GM23338 (cell line): ENCODE measurements around the gene TLNRD1. TPM values are rescaled to one million over a fixed set of nuclear protein-coding genes. Genes with fewer than 3 reads are reported as not detected.
A peak's percentile ranks its signal among the peaks of the same experiment; 100 is the strongest.

Experiments used
- ATAC-seq: fragments of 200-7000 bp; cut with Tn5 transposase; 3 replicates; pipeline ENCODE4 v1.9.1; 2020
- DNase-seq: peaks from one replicate; pipeline ENCODE4 v3.0.0-alpha.2; 2015; ENCODE audit warnings: low spot score
- H2AFZ ChIP-seq: fragments of 200-600 bp; sonication (generic); 2 replicates; pipeline ENCODE4 v1.8.0; 2016; ENCODE audit warnings: antibody characterized with exemption, mild to moderate bottlenecking, moderate library complexity
- H3F3A ChIP-seq: fragments of 200-600 bp; sonication (generic); replicated peaks from 2 replicates; pipeline ENCODE4 v1.8.0; 2017; ENCODE audit warnings: antibody characterized with exemption, mixed run types, low read depth
- H3K27ac ChIP-seq: fragments of 200-600 bp; sonication (generic); 2 replicates; pipeline ENCODE4 v1.6.1; 2016; ENCODE audit warnings: low read depth
- H3K27me3 ChIP-seq: fragments of 200-600 bp; sonication (generic); 2 replicates; pipeline ENCODE4 v1.8.0; 2016; ENCODE audit warnings: mild to moderate bottlenecking, mixed run types, moderate library complexity; ENCODE audit not compliant: insufficient read depth
- H3K36me3 ChIP-seq: fragments of 200-600 bp; sonication (generic); 2 replicates; pipeline ENCODE4 v1.8.0; 2016; ENCODE audit warnings: mild to moderate bottlenecking; ENCODE audit not compliant: insufficient read depth
- H3K4me1 ChIP-seq: fragments of 200-600 bp; sonication (generic); 2 replicates; pipeline ENCODE4 v1.8.0; 2016; ENCODE audit warnings: mild to moderate bottlenecking, moderate library complexity; ENCODE audit not compliant: insufficient read depth
- H3K4me2 ChIP-seq: fragments of 200-600 bp; sonication (generic); 2 replicates; pipeline ENCODE4 v1.7.1; 2017; ENCODE audit warnings: mixed run types
- H3K4me3 ChIP-seq: fragments of 200-600 bp; sonication (generic); 2 replicates; pipeline ENCODE4 v1.6.1; 2016; ENCODE audit warnings: mixed run types
- H3K79me2 ChIP-seq: fragments of 200-600 bp; sonication (generic); replicated peaks from 2 replicates; pipeline ENCODE4 v1.8.0; 2017; ENCODE audit warnings: mild to moderate bottlenecking; ENCODE audit not compliant: insufficient read depth
- H3K9me2 ChIP-seq: fragments of 200-600 bp; sonication (generic); 2 replicates; pipeline ENCODE4 v1.8.0; 2017; ENCODE audit not compliant: insufficient read depth
- H4K20me1 ChIP-seq: fragments of 200-600 bp; sonication (generic); replicated peaks from 2 replicates; pipeline ENCODE4 v1.8.0; 2017; ENCODE audit warnings: mild to moderate bottlenecking; ENCODE audit not compliant: insufficient read depth
- H3K27ac Mint-ChIP-seq: 2 replicates; pipeline ENCODE4 v1.8.0; 2020; ENCODE audit warnings: inconsistent platforms, mild to moderate bottlenecking, moderate library complexity, mixed read lengths
- H3K27me3 Mint-ChIP-seq: 3 replicates; pipeline ENCODE4 v1.8.0; 2022; ENCODE audit warnings: low read depth, mild to moderate bottlenecking, moderate library complexity, mixed read lengths, inconsistent platforms; ENCODE audit not compliant: insufficient read depth, poor library complexity
- H3K36me3 Mint-ChIP-seq: 3 replicates; pipeline ENCODE4 v1.8.0; 2021; ENCODE audit warnings: low read depth, mild to moderate bottlenecking, inconsistent platforms, moderate library complexity, mixed read lengths
- H3K4me1 Mint-ChIP-seq: 3 replicates; pipeline ENCODE4 v1.8.0; 2020; ENCODE audit warnings: mild to moderate bottlenecking, inconsistent platforms, mixed read lengths
- H3K4me3 Mint-ChIP-seq: 3 replicates; pipeline ENCODE4 v1.8.0; 2021; ENCODE audit warnings: moderate library complexity, mild to moderate bottlenecking, inconsistent platforms, mixed read lengths
- H3K9me3 Mint-ChIP-seq: 3 replicates; pipeline ENCODE4 v1.8.0; 2020; ENCODE audit warnings: moderate library complexity, mild to moderate bottlenecking, inconsistent platforms, mixed read lengths
- CREB1 ChIP-seq: fragments of 250-450 bp; sonication (Bioruptor Pico); IDR thresholded peaks from 2 replicates; pipeline ENCODE4 v1.5.0; 2020; ENCODE audit warnings: low read depth, mild to moderate bottlenecking, moderate library complexity
- EZH2 ChIP-seq: fragments of 200-600 bp; sonication (generic); IDR thresholded peaks from one replicate; pipeline ENCODE4 v1.8.0; 2017; ENCODE audit warnings: antibody characterized with exemption, mild to moderate bottlenecking, low read depth; ENCODE audit not compliant: unreplicated experiment
- EZH2phosphoT487 ChIP-seq: fragments of 200-600 bp; sonication (generic); IDR thresholded peaks from one replicate; pipeline ENCODE4 v1.8.1; 2018; ENCODE audit warnings: antibody characterized with exemption; ENCODE audit not compliant: unreplicated experiment
- JUNB ChIP-seq: IDR thresholded peaks from one replicate; pipeline ENCODE4 v1.6.1; 2016; ENCODE audit warnings: antibody characterized with exemption; ENCODE audit not compliant: unreplicated experiment
- POLR2AphosphoS5 ChIP-seq: IDR thresholded peaks from 2 replicates; pipeline ENCODE4 v1.6.1; 2016; ENCODE audit warnings: antibody characterized with exemption, low read depth
- STAT1 ChIP-seq: IDR thresholded peaks from one replicate; pipeline ENCODE4 v1.6.1; 2016; ENCODE audit warnings: antibody characterized with exemption; ENCODE audit not compliant: unreplicated experiment
- ZNF114 ChIP-seq: fragments of 250-450 bp; sonication (Bioruptor Pico); IDR thresholded peaks from 2 replicates; pipeline ENCODE4 v1.5.0; 2020; ENCODE audit warnings: mild to moderate bottlenecking, moderate library complexity
- polyA plus RNA-seq: library from polyadenylated mRNA; unstranded; fragments of >200 nt; fragmentation: Nextera tagmentation; extraction: Ambion mirVana; gene quantifications from 2 replicates; pipeline ENCODE4 v1.2.1, GENCODE V29; 2016
- total RNA-seq: library from RNA; depleted of rRNA; stranded (reverse); fragments of >200 nt; shearing (Covaris generic); gene quantifications from 2 replicates; pipeline ENCODE4 v1.2.3, GENCODE V29; 2014
- TF ChIP-seq, protein P1 (sequence below): fragments of 250-450 bp; sonication (Bioruptor Pico); IDR thresholded peaks from 2 replicates; pipeline ENCODE4 v1.5.0; 2020; ENCODE audit warnings: mild to moderate bottlenecking, moderate library complexity
- TF ChIP-seq, protein P2 (sequence below): IDR thresholded peaks from one replicate; pipeline ENCODE4 v1.6.1; 2018; ENCODE audit warnings: antibody characterized with exemption; ENCODE audit not compliant: unreplicated experiment
- TF ChIP-seq, protein P3 (sequence below), 2 experiments: fragments of 200-600 bp in 1 of 2; sonication (generic) in 1 of 2; conservative IDR thresholded peaks; 2 replicates each; pipeline versions ENCODE4 v1.5.1 to v1.6.1; 2016 to 2017; ENCODE audit warnings: antibody characterized with exemption in 2 of 2, low read depth in 2 of 2, mild to moderate bottlenecking in 2 of 2, moderate library complexity in 1 of 2

Gene TLNRD1
- total and polyA plus RNA-seq, 2 experiments from 2014 or later = 6.7 to 27.3 TPM

DNA sequence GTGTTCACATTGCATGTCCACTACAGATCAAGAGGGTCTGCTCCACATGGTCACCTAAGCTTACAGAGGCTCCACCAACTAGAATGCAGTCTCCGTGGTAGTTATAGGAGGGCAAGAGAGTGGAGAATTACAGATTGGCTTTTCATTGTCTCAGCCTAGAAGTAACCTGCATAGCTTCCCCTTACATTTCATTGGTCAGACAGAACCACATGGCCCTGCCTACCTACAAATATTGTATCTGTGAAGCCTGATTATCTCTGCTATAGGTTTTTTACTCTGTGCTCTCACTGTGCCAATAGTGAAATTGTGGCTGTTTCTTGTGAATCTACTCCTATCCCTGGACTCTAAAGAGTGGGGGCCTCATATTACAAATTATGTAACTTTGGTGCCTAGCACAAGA lies 2.5 kb upstream of the TLNRD1 start (continued):
- TF ChIP-seq, protein P1, sequence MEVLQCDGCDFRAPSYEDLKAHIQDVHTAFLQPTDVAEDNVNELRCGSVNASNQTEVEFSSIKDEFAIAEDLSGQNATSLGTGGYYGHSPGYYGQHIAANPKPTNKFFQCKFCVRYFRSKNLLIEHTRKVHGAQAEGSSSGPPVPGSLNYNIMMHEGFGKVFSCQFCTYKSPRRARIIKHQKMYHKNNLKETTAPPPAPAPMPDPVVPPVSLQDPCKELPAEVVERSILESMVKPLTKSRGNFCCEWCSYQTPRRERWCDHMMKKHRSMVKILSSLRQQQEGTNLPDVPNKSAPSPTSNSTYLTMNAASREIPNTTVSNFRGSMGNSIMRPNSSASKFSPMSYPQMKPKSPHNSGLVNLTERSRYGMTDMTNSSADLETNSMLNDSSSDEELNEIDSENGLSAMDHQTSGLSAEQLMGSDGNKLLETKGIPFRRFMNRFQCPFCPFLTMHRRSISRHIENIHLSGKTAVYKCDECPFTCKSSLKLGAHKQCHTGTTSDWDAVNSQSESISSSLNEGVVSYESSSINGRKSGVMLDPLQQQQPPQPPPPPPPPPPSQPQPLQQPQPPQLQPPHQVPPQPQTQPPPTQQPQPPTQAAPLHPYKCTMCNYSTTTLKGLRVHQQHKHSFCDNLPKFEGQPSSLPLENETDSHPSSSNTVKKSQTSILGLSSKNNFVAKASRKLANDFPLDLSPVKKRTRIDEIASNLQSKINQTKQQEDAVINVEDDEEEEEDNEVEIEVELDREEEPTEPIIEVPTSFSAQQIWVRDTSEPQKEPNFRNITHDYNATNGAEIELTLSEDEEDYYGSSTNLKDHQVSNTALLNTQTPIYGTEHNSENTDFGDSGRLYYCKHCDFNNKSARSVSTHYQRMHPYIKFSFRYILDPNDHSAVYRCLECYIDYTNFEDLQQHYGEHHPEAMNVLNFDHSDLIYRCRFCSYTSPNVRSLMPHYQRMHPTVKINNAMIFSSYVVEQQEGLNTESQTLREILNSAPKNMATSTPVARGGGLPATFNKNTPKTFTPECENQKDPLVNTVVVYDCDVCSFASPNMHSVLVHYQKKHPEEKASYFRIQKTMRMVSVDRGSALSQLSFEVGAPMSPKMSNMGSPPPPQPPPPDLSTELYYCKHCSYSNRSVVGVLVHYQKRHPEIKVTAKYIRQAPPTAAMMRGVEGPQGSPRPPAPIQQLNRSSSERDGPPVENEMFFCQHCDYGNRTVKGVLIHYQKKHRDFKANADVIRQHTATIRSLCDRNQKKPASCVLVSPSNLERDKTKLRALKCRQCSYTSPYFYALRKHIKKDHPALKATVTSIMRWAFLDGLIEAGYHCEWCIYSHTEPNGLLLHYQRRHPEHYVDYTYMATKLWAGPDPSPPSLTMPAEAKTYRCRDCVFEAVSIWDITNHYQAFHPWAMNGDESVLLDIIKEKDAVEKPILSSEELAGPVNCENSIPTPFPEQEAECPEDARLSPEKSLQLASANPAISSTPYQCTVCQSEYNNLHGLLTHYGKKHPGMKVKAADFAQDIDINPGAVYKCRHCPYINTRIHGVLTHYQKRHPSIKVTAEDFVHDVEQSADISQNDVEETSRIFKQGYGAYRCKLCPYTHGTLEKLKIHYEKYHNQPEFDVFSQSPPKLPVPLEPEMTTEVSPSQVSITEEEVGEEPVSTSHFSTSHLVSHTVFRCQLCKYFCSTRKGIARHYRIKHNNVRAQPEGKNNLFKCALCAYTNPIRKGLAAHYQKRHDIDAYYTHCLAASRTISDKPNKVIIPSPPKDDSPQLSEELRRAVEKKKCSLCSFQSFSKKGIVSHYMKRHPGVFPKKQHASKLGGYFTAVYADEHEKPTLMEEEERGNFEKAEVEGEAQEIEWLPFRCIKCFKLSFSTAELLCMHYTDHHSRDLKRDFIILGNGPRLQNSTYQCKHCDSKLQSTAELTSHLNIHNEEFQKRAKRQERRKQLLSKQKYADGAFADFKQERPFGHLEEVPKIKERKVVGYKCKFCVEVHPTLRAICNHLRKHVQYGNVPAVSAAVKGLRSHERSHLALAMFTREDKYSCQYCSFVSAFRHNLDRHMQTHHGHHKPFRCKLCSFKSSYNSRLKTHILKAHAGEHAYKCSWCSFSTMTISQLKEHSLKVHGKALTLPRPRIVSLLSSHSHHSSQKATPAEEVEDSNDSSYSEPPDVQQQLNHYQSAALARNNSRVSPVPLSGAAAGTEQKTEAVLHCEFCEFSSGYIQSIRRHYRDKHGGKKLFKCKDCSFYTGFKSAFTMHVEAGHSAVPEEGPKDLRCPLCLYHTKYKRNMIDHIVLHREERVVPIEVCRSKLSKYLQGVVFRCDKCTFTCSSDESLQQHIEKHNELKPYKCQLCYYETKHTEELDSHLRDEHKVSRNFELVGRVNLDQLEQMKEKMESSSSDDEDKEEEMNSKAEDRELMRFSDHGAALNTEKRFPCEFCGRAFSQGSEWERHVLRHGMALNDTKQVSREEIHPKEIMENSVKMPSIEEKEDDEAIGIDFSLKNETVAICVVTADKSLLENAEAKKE (CRISPR knock-in tag) = no peak
- TF ChIP-seq JUNB (no peak), EZH2 (no peak), POLR2AphosphoS5 (no peak)

DNA sequence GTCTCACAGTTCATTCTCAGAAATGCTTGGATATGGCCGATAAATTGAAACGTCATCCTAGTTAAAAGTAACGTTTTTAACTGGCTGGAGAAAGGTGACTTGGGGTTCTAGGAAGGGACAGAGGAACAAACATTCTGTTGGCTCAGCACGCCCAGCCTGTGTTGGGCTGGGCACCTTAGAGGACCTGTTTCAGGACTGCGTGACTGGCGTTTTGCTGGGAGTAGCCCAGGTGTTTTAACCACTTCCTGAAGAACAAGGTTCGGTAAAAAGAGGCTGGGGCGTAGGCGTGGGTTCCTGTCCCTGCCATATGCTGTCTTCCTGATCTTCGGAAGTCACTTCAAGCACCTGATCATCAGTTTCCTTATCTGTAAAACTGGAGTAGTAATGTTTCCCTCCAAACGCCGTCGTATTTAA lies 1.1 kb upstream of the TLNRD1 start:
- Histone ChIP-seq H4K20me1 (peaks cover 10% of the 10 kb centered on the region; the same call in 1 of the 2 replicates), H3K27ac (no peak overlapping the region), H3K36me3 (no peaks in the 10 kb centered on the region), H3K4me1 (peaks cover 12% of the 10 kb centered on the region), H3K4me2 (peak overlapping the region; percentile 90), H3K9me2 (no peaks in the 10 kb centered on the region), H2AFZ (no peak overlapping the region), H3K27me3 (peaks cover 37% of the 10 kb centered on the region), H3F3A (no peaks in the 10 kb centered on the region), H3K79me2 (peaks cover 13% of the 10 kb centered on the region), H3K4me3 (peak overlapping the region; percentile 86)
- H3K36me3 Mint-ChIP-seq = peaks cover 10% of the 10 kb centered on the region
- peak; percentile 48 for DNase-seq
- H3K4me1 Mint-ChIP-seq = peaks cover 15% of the 10 kb centered on the region
- H3K27ac Mint-ChIP-seq = 0 out of 2 replicates have a peak overlapping the region, but pooled peaks have one; percentile 86
- peak overlapping the region; percentile 92 for H3K4me3 Mint-ChIP-seq
- H3K9me3 Mint-ChIP-seq = no peaks in the 10 kb centered on the region
- ATAC-seq = no peak
- H3K27me3 Mint-ChIP-seq = peaks cover 10% of the 10 kb centered on the region
- no peak for TF ChIP-seq POLR2AphosphoS5
- TF ChIP-seq CREB1 = no peak
- TF ChIP-seq, protein P2, sequence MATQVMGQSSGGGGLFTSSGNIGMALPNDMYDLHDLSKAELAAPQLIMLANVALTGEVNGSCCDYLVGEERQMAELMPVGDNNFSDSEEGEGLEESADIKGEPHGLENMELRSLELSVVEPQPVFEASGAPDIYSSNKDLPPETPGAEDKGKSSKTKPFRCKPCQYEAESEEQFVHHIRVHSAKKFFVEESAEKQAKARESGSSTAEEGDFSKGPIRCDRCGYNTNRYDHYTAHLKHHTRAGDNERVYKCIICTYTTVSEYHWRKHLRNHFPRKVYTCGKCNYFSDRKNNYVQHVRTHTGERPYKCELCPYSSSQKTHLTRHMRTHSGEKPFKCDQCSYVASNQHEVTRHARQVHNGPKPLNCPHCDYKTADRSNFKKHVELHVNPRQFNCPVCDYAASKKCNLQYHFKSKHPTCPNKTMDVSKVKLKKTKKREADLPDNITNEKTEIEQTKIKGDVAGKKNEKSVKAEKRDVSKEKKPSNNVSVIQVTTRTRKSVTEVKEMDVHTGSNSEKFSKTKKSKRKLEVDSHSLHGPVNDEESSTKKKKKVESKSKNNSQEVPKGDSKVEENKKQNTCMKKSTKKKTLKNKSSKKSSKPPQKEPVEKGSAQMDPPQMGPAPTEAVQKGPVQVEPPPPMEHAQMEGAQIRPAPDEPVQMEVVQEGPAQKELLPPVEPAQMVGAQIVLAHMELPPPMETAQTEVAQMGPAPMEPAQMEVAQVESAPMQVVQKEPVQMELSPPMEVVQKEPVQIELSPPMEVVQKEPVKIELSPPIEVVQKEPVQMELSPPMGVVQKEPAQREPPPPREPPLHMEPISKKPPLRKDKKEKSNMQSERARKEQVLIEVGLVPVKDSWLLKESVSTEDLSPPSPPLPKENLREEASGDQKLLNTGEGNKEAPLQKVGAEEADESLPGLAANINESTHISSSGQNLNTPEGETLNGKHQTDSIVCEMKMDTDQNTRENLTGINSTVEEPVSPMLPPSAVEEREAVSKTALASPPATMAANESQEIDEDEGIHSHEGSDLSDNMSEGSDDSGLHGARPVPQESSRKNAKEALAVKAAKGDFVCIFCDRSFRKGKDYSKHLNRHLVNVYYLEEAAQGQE = no peak
- no peak for TF ChIP-seq STAT1
- TF ChIP-seq EZH2phosphoT487 = no peak
- TF ChIP-seq, protein P3, sequence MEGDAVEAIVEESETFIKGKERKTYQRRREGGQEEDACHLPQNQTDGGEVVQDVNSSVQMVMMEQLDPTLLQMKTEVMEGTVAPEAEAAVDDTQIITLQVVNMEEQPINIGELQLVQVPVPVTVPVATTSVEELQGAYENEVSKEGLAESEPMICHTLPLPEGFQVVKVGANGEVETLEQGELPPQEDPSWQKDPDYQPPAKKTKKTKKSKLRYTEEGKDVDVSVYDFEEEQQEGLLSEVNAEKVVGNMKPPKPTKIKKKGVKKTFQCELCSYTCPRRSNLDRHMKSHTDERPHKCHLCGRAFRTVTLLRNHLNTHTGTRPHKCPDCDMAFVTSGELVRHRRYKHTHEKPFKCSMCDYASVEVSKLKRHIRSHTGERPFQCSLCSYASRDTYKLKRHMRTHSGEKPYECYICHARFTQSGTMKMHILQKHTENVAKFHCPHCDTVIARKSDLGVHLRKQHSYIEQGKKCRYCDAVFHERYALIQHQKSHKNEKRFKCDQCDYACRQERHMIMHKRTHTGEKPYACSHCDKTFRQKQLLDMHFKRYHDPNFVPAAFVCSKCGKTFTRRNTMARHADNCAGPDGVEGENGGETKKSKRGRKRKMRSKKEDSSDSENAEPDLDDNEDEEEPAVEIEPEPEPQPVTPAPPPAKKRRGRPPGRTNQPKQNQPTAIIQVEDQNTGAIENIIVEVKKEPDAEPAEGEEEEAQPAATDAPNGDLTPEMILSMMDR (conservative IDR thresholded peaks at IDR 0.05; ENCODE audit: low read depth in 2 of 2) = no peak
- no peak for TF ChIP-seq ZNF114 (CRISPR knock-in tag)
